Measurements from ENCODE around the gene CFDP1.

Gene CFDP1

GRCh38 chr16:75250089-75250808 lies 183.1 kb downstream of the CFDP1 start:
- no peak for DNase-seq (ENCODE audit: low spot score)

DNA sequence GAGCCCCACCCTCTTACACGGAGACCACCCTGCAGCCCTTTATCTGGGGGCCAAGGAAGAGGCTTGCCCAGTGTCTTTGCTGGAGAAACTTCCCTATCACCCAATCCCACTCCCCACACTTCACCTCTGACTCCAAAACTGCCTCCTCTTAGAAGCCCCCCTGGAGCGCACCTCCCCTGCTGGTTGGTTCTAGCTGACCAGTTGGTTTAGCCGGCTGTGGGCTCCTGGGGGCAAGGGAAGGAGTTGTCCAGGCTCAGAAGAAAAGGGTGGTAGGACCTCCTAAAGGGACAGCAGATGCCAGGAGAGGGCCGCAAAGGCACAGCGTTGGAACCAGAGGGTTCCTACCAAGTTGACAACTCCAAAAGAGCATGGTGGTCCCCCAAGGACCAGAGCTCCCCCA lies 183.9 kb downstream of the CFDP1 start:
- DNase-seq (ENCODE audit: low spot score): no peak

DNA sequence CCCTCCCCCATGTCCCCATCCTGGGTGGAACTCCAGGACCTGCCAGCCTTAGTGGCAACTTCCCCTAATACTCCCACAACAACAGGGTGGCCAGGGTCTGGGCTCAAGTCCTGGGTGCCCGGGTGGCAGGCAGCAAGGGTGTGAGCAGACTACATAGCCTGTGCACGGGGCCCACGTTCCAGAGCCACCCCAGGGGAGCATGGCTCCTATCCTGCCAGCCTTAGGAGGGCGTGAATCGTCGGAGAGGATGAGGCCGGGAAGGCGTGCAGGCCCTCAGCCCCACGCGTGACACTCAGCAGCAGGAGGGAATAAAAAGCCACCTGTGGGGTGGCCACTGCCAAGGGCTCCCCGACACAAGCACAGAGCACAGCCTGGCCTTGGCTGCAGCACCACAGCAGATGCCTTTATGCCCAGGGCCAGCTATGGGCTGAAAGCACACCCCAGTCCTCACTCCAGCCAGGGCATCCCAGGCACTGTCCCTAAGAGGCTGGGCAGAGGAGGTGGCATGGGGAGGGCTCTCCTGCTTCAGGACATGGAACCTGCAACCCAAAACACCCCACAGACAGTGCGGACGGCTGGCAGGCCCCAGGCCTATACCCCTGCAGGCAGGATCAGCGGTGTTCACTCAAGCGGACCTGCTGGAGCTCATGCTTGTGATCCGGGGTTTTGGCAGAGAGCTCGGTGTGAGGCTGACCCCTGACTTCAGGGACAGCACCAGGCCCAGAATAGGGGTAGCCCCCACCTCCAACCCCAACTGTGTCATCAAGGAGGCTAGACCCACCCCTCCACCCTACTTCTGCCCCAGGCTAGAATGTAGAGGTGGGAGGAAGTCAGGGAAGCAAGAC lies 184.5 kb downstream of the CFDP1 start:
- DNase-seq (ENCODE audit: low spot score): no peak

DNA sequence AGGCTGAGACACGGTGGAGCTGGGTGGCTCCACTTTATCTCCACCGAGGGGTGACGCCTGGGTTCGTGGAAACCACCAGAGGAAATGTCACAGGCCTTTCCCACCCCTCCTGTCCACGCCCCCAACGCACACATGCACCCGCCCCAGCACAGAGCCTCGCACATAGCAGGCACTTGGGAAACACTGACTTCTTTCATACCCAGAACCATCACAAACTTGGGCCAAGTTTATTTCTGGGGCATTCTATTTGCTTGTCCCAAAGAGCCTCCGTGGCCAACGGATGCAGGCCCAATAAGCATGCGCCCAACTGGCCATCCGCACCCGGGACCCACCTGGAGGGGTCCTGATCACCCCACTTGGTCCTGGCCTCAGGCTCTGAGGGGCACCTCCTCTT lies 185.2 kb downstream of the CFDP1 start:
- no peak for DNase-seq (ENCODE audit: low spot score)

GRCh38 chr16:75247249-75247648 lies 186.1 kb downstream of the CFDP1 start:
- no peak for DNase-seq (ENCODE audit: low spot score)

DNA sequence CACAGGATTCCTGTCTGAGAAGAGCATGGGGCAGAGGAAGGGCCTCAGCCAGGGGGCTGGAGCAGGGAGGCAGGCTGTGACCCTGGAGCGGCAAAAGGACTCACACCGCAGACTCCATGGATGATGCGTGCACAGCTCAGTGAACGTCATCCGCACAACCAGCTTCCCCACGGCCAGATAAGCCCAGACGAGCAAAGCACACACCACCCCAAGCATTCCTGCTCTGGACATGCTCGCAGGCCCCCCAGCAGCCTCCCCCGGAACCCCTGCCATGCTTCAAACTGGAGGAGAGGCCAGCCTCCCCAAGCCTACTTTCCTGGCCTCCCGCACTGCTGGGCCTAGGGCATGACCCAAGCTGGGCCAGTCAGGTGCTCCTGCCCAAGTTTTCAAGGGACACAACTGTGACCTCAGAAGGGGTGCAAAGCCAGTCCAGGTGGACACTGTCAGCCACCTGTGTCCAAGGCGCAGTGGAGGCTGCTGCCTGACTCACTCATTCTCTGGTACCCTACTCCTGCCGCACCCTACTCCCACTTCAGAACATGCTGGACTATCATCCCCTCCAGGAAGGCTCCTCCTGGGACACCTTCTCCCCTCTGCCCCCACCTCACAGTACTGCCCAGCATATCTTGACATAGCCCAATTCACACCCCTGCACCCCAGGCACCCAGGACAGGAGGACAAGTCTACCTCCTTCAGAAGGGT lies 186.6 kb downstream of the CFDP1 start:
- no peak for DNase-seq (ENCODE audit: low spot score)

DNA sequence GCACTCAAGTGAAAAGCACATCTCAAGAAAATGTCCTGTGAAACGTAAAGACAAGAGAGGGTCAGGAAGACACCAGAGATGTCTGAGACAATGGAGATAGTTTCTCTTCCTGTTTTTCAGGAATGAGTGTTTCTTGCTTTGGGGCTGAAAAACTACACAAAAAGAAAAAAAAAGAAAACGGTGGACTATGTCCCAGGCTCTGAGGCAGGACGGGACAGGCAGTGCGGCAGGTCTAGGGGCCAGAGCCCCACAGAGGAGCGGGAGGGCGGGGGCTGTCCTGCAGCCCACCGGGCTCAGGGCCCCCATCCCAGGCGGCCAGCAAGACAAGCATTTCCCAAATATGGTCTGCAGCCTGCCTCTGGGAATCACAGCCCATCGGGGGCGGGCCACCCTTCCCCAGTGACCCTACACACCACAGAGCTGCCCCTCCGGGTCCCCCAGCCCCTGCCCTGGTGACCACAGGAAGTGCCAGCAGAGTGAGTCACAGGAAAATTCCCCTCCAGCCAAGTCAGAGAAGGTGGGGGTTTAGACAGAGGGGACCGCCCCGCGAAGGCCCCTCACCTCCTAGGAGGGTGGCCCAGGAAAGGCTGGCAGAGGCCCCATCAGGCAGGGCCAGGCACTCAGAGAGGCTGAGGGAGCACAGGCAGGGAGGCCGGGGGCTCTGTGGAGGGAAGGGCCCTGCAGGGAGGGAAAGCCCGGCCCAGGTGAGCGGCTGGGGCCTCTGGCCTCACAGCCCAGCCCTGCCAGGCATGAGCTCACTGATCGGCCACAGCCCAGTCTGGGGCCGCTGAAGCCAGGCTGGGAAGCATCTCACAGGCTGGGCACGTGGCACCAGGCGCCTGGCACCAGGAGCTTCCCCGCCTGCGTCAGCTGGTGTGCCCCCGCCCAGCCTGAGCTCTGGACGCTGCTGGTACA lies 188.2 kb downstream of the CFDP1 start:
- no peak for DNase-seq (ENCODE audit: low spot score)

GRCh38 chr16:75244225-75244809 lies 189.0 kb downstream of the CFDP1 start:
- DNase-seq (ENCODE audit: low spot score): no peak

Data from D341Med (cell line).